Measurements from ENCODE around the gene NR1H2.

DNA sequence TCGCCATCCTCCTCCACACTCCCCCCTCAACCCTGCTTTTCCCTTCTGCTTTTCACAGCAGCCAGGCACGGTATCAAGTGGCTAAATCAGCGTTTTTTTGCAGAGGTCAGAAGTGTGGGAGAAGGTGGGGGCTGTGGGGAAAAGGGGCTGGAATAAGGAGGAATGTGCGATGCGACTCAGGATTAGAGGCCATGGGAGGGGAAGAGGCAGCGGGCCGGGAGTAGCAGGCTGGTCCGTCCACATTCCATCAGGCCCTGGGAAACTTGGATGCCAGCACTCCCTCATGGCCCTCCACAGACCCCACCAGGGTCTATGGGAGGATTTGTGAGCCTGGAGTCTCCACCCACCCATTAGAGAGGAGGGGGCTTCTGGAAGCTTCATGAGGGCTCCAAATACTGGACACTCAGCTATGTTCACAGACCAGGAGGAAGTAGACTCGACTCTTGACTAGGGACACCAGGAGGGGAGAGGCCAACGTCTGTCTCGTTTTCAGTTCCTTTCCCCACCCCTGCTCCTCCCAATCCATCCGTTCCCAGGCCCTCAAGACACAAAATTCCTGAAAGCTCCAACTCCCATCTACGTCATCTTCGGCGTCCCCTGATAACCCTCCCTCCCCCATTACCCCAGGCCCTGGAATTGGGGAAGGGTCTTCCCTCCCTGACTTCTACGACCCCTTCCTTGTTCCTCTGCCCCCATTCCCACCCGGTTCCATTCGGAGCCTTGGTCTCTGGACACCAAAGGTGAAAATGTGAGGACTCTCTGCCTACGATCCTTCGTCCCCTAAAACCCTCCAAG, 43.8 kb upstream of the NR1H2 start:
- TF ChIP-seq, protein P1, sequence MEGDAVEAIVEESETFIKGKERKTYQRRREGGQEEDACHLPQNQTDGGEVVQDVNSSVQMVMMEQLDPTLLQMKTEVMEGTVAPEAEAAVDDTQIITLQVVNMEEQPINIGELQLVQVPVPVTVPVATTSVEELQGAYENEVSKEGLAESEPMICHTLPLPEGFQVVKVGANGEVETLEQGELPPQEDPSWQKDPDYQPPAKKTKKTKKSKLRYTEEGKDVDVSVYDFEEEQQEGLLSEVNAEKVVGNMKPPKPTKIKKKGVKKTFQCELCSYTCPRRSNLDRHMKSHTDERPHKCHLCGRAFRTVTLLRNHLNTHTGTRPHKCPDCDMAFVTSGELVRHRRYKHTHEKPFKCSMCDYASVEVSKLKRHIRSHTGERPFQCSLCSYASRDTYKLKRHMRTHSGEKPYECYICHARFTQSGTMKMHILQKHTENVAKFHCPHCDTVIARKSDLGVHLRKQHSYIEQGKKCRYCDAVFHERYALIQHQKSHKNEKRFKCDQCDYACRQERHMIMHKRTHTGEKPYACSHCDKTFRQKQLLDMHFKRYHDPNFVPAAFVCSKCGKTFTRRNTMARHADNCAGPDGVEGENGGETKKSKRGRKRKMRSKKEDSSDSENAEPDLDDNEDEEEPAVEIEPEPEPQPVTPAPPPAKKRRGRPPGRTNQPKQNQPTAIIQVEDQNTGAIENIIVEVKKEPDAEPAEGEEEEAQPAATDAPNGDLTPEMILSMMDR (IDR thresholded peaks at IDR 0.05): no peak
- TF ChIP-seq POLR2A (IDR thresholded peaks at IDR 0.05): no peak
